ENCODE measurements around the gene EFEMP2.

EFEMP2 gene

GRCh38 chr11:65857853-65858680, 14.5 kb downstream of the EFEMP2 start, which contains the start of gene CFL1:
Gene CFL1 (minus strand): TSS chr11:65858180. CDS start chr11:65858099, 81 bp downstream.
- no CpG with 5 or more reads among the region's 92 CpGs for WGBS (ENCODE audit: extremely low coverage, insufficient coverage, insufficient read length)
- Histone ChIP-seq H2BK12ac (ENCODE audit: low read length) (peak within 1 kb of the TSS; percentile 31), H3K9me3 (ENCODE audit: insufficient read depth, low read depth, low read length) (peaks cover 2% of the 10 kb centered on the region), H3K27me3 (ENCODE audit: insufficient read depth, low read length) (no peaks in the 10 kb centered on the region), H3K4ac (ENCODE audit: low read depth, low read length) (peak within 1 kb of the TSS; percentile 98), H4K8ac (ENCODE audit: low read depth, low read length) (peak within 1 kb of the TSS; percentile 59), H3K4me1 (ENCODE audit: control insufficient read depth in 1 of 2, insufficient read depth in 2 of 2, low read length in 2 of 2) (peaks cover 17 to 18% of the 10 kb centered on the region in 2 experiments), H3K79me2 (ENCODE audit: control insufficient read depth, insufficient read depth, low read length, poor library complexity) (peaks cover 35% of the 10 kb centered on the region), H4K91ac (ENCODE audit: low read depth, low read length) (peak within 1 kb of the TSS; percentile 98), H3K79me1 (ENCODE audit: low read length) (peaks cover 30% of the 10 kb centered on the region), H3K4me3 (ENCODE audit: low read depth, low read length) (peak within 1 kb of the TSS; percentile 98), H2AFZ (ENCODE audit: insufficient read depth, low read length, poor library complexity) (peak within 1 kb of the TSS; percentile 59), H2BK120ac (ENCODE audit: insufficient read depth, low read length, poor library complexity) (peak within 1 kb of the TSS; percentile 93), H3K23ac (ENCODE audit: low read length) (no peak within 1 kb of the TSS), H3K4me2 (ENCODE audit: low read length) (peak within 1 kb of the TSS; percentile 91), H2BK5ac (ENCODE audit: low read depth, low read length, poor library complexity) (peak within 1 kb of the TSS; percentile 89), H3K27ac (ENCODE audit: low read depth, low read length) (peak within 1 kb of the TSS; percentile 97), H3K14ac (ENCODE audit: low read length) (peak within 1 kb of the TSS; percentile 99), H3K9ac (ENCODE audit: low read length) (peak within 1 kb of the TSS; percentile 98), H3K18ac (ENCODE audit: low read length) (peak within 1 kb of the TSS; percentile 95), H2AK5ac (ENCODE audit: low read length) (peak within 1 kb of the TSS; percentile 97), H3K36me3 (ENCODE audit: control insufficient read depth in 1 of 2, insufficient read depth in 2 of 2, low read length in 2 of 2) (peaks cover 52 to 53% of the 10 kb centered on the region in 2 experiments), H4K12ac (ENCODE audit: low read depth, low read length) (peak within 1 kb of the TSS; percentile 89)
- DNase-seq = peak; percentile 98 to 99

GRCh38 chr11:65857500-65857852, 15.1 kb downstream of the EFEMP2 start:
- peak overlapping the region; percentile 59 for H2AFZ ChIP-seq (ENCODE audit: insufficient read depth, low read length, poor library complexity)
- H3K79me2 ChIP-seq (ENCODE audit: control insufficient read depth, insufficient read depth, low read length, poor library complexity) = peaks cover 35% of the 10 kb centered on the region
- peak overlapping the region; percentile 99 for H3K14ac ChIP-seq (ENCODE audit: low read length)
- peak overlapping the region; percentile 97 for H2AK5ac ChIP-seq (ENCODE audit: low read length)
- H2BK120ac ChIP-seq (ENCODE audit: insufficient read depth, low read length, poor library complexity) = peak overlapping the region; percentile 93
- peaks cover 17 to 18% of the 10 kb centered on the region in 2 experiments for H3K4me1 ChIP-seq (ENCODE audit: control insufficient read depth in 1 of 2, insufficient read depth in 2 of 2, low read length in 2 of 2)
- no CpG with 5 or more reads among the region's 49 CpGs for WGBS (ENCODE audit: extremely low coverage, insufficient coverage, insufficient read length)
- peak overlapping the region; percentile 98 for H4K91ac ChIP-seq (ENCODE audit: low read depth, low read length)
- peak overlapping the region; percentile 98 for H3K4me3 ChIP-seq (ENCODE audit: low read depth, low read length)
- peak overlapping the region; percentile 97 for H3K27ac ChIP-seq (ENCODE audit: low read depth, low read length)
- peaks cover 52 to 53% of the 10 kb centered on the region in 2 experiments for H3K36me3 ChIP-seq (ENCODE audit: control insufficient read depth in 1 of 2, insufficient read depth in 2 of 2, low read length in 2 of 2)
- H4K8ac ChIP-seq (ENCODE audit: low read depth, low read length) = peak overlapping the region; percentile 59
- H2BK5ac ChIP-seq (ENCODE audit: low read depth, low read length, poor library complexity) = peak overlapping the region; percentile 89
- peak overlapping the region; percentile 31 for H2BK12ac ChIP-seq (ENCODE audit: low read length)
- no peaks in the 10 kb centered on the region for H3K27me3 ChIP-seq (ENCODE audit: insufficient read depth, low read length)
- peak overlapping the region; percentile 83 for H4K12ac ChIP-seq (ENCODE audit: low read depth, low read length)
- peak overlapping the region; percentile 95 for H3K18ac ChIP-seq (ENCODE audit: low read length)
- H3K9me3 ChIP-seq (ENCODE audit: insufficient read depth, low read depth, low read length) = peaks cover 4% of the 10 kb centered on the region
- peak in 1 of 2 donors; percentile 68 for DNase-seq
- no peak overlapping the region for H3K23ac ChIP-seq (ENCODE audit: low read length)
- peaks cover 30% of the 10 kb centered on the region for H3K79me1 ChIP-seq (ENCODE audit: low read length)
- H3K4me2 ChIP-seq (ENCODE audit: low read length) = peak overlapping the region; percentile 91
- H3K4ac ChIP-seq (ENCODE audit: low read depth, low read length) = peak overlapping the region; percentile 98
- H3K9ac ChIP-seq (ENCODE audit: low read length) = peak overlapping the region; percentile 98

- peaks cover 30% of the 10 kb centered on the region for H3K79me1 ChIP-seq (ENCODE audit: low read length)
- peak; percentile 80 to 85 for DNase-seq
- H3K4me1 ChIP-seq (ENCODE audit: control insufficient read depth in 1 of 2, insufficient read depth in 2 of 2, low read length in 2 of 2) = peaks cover 15 to 18% of the 10 kb centered on the region in 2 experiments
- H2BK5ac ChIP-seq (ENCODE audit: low read depth, low read length, poor library complexity) = peak overlapping the region; percentile 89
- peak overlapping the region; percentile 98 for H4K91ac ChIP-seq (ENCODE audit: low read depth, low read length)
- no peak overlapping the region for H3K23ac ChIP-seq (ENCODE audit: low read length)
- H3K4me2 ChIP-seq (ENCODE audit: low read length) = peak overlapping the region; percentile 91
- peak overlapping the region; percentile 93 for H2BK120ac ChIP-seq (ENCODE audit: insufficient read depth, low read length, poor library complexity)
- H3K27me3 ChIP-seq (ENCODE audit: insufficient read depth, low read length) = no peaks in the 10 kb centered on the region
- H2AFZ ChIP-seq (ENCODE audit: insufficient read depth, low read length, poor library complexity) = peak overlapping the region; percentile 24
- H3K79me2 ChIP-seq (ENCODE audit: control insufficient read depth, insufficient read depth, low read length, poor library complexity) = peaks cover 35% of the 10 kb centered on the region
- H3K9ac ChIP-seq (ENCODE audit: low read length) = peak overlapping the region; percentile 98
- peaks cover 6% of the 10 kb centered on the region for H3K9me3 ChIP-seq (ENCODE audit: insufficient read depth, low read depth, low read length)
- peak overlapping the region; percentile 97 for H2AK5ac ChIP-seq (ENCODE audit: low read length)
- peak overlapping the region; percentile 83 for H4K12ac ChIP-seq (ENCODE audit: low read depth, low read length)
- H3K4me3 ChIP-seq (ENCODE audit: low read depth, low read length) = peak overlapping the region; percentile 98
- WGBS (ENCODE audit: extremely low coverage, insufficient coverage, insufficient read length) = no CpG with 5 or more reads among the region's 57 CpGs
- peak overlapping the region; percentile 98 for H3K4ac ChIP-seq (ENCODE audit: low read depth, low read length)
- peak overlapping the region; percentile 99 for H3K14ac ChIP-seq (ENCODE audit: low read length)
- H2BK12ac ChIP-seq (ENCODE audit: low read length) = peak overlapping the region; percentile 31
- peak overlapping the region; percentile 97 for H3K27ac ChIP-seq (ENCODE audit: low read depth, low read length)
- peaks cover 52 to 53% of the 10 kb centered on the region in 2 experiments for H3K36me3 ChIP-seq (ENCODE audit: control insufficient read depth in 1 of 2, insufficient read depth in 2 of 2, low read length in 2 of 2)
- H4K8ac ChIP-seq (ENCODE audit: low read depth, low read length) = peak overlapping the region; percentile 59
- H3K18ac ChIP-seq (ENCODE audit: low read length) = peak overlapping the region; percentile 95
Observed at GRCh38 chr11:65856689-65857499, 15.7 kb downstream of the EFEMP2 start.

DNA sequence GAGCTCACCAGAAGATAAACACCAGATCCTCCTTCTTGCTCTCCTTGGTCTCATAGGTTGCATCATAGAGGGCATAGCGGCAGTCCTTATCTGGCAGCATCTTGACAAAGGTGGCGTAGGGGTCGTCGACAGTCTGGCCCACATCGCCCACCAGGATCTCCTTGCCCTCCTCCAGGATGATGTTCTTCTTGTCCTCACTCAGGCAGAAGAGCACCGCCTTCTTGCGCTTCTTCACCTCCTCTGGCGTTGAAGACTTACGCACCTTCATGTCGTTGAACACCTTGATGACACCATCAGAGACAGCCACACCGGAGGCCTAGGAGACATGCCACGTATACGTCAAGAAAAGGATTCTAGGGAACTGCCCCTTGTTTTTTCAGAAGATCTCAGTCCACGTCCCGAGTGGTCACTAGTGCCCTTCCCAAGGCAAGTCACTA, 16.7 kb downstream of the EFEMP2 start:
- H2AK5ac ChIP-seq (ENCODE audit: low read length) = no peak overlapping the region
- H3K4ac ChIP-seq (ENCODE audit: low read depth, low read length) = peak overlapping the region; percentile 98
- H3K4me3 ChIP-seq (ENCODE audit: low read depth, low read length) = no peak overlapping the region
- H3K36me3 ChIP-seq (ENCODE audit: control insufficient read depth in 1 of 2, insufficient read depth in 2 of 2, low read length in 2 of 2) = peaks cover 55 to 58% of the 10 kb centered on the region in 2 experiments
- H3K4me1 ChIP-seq (ENCODE audit: control insufficient read depth in 1 of 2, insufficient read depth in 2 of 2, low read length in 2 of 2) = peaks cover 11 to 13% of the 10 kb centered on the region in 2 experiments
- no peak for DNase-seq
- no peak overlapping the region for H2AFZ ChIP-seq (ENCODE audit: insufficient read depth, low read length, poor library complexity)
- H3K27ac ChIP-seq (ENCODE audit: low read depth, low read length) = no peak overlapping the region
- no peak overlapping the region for H3K18ac ChIP-seq (ENCODE audit: low read length)
- H3K9ac ChIP-seq (ENCODE audit: low read length) = peak overlapping the region; percentile 98
- no peak overlapping the region for H2BK5ac ChIP-seq (ENCODE audit: low read depth, low read length, poor library complexity)
- H3K9me3 ChIP-seq (ENCODE audit: insufficient read depth, low read depth, low read length) = peaks cover 7% of the 10 kb centered on the region
- no peak overlapping the region for H3K23ac ChIP-seq (ENCODE audit: low read length)
- H3K79me1 ChIP-seq (ENCODE audit: low read length) = peaks cover 29% of the 10 kb centered on the region
- WGBS (ENCODE audit: extremely low coverage, insufficient coverage, insufficient read length) = no CpG with 5 or more reads among the region's 15 CpGs
- H3K79me2 ChIP-seq (ENCODE audit: control insufficient read depth, insufficient read depth, low read length, poor library complexity) = peaks cover 32% of the 10 kb centered on the region
- H3K4me2 ChIP-seq (ENCODE audit: low read length) = peak overlapping the region; percentile 91
- no peak overlapping the region for H4K91ac ChIP-seq (ENCODE audit: low read depth, low read length)
- H3K14ac ChIP-seq (ENCODE audit: low read length) = no peak overlapping the region
- no peaks in the 10 kb centered on the region for H3K27me3 ChIP-seq (ENCODE audit: insufficient read depth, low read length)
- H4K12ac ChIP-seq (ENCODE audit: low read depth, low read length) = no peak overlapping the region
- no peak overlapping the region for H2BK120ac ChIP-seq (ENCODE audit: insufficient read depth, low read length, poor library complexity)
- no peak overlapping the region for H4K8ac ChIP-seq (ENCODE audit: low read depth, low read length)
- no peak overlapping the region for H2BK12ac ChIP-seq (ENCODE audit: low read length)
